Kidney epithelial cell (primary cell): ENCODE measurements around the gene CXCL1. TPM values are rescaled to one million over a fixed set of nuclear protein-coding genes. Genes with fewer than 3 reads are reported as not detected.

Experiments used
- DNase-seq: peaks from one replicate; pipeline ENCODE4 v3.0.0-alpha.2; 2010; ENCODE audit warnings: low read depth
- H3K27me3 ChIP-seq: 2 replicates; pipeline ENCODE4 v1.6.0; 2011; ENCODE audit warnings: low read length; ENCODE audit not compliant: control insufficient read depth, insufficient read depth
- H3K36me3 ChIP-seq: 2 replicates; pipeline ENCODE4 v1.5.1; 2011; ENCODE audit warnings: low read length; ENCODE audit not compliant: control insufficient read depth, insufficient read depth
- H3K4me3 ChIP-seq: 2 replicates; pipeline ENCODE4 v1.5.1; 2011; ENCODE audit warnings: low read depth, mild to moderate bottlenecking, control low read depth, low read length
- total RNA-seq: library from RNA; depleted of rRNA; stranded (reverse); fragments of >200 nt; gene quantifications from 2 replicates; pipeline ENCODE4 v1.2.3, GENCODE V29; 2015
- TF ChIP-seq, protein P1 (sequence below): IDR thresholded peaks from 2 replicates; pipeline ENCODE4 v1.5.1; 2011; ENCODE audit warnings: mild to moderate bottlenecking, moderate library complexity, low read length, control low read depth, inconsistent platforms; ENCODE audit not compliant: insufficient read depth, poor library complexity, severe bottlenecking

Gene CXCL1
- total RNA-seq, 1 donor from 2014 or later: 75.9 TPM

DNA sequence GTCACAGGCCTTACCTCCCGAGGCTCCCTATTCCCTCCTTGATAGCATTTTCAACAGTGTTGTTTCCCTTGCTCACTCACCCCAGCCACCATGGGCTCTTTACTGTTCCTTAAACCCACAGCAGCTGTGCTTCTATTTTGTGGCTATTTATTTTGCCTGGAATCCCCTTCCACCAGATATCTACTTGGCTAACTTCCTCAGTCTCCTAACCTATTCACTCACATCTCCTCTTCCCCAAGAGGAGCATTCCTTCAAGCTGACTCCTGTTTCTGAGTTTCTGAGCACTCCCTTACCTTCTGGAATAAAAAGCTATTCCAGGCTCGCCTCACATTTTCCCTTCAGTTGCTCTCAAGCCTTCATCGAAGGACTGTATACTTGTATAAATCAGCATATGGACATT lies 50.5 kb downstream of the CXCL1 start:
- TF ChIP-seq, protein P1, sequence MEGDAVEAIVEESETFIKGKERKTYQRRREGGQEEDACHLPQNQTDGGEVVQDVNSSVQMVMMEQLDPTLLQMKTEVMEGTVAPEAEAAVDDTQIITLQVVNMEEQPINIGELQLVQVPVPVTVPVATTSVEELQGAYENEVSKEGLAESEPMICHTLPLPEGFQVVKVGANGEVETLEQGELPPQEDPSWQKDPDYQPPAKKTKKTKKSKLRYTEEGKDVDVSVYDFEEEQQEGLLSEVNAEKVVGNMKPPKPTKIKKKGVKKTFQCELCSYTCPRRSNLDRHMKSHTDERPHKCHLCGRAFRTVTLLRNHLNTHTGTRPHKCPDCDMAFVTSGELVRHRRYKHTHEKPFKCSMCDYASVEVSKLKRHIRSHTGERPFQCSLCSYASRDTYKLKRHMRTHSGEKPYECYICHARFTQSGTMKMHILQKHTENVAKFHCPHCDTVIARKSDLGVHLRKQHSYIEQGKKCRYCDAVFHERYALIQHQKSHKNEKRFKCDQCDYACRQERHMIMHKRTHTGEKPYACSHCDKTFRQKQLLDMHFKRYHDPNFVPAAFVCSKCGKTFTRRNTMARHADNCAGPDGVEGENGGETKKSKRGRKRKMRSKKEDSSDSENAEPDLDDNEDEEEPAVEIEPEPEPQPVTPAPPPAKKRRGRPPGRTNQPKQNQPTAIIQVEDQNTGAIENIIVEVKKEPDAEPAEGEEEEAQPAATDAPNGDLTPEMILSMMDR: no peak
- DNase-seq: no peak
- H3K36me3 ChIP-seq: no peaks in the 10 kb centered on the region
- H3K27me3 ChIP-seq: no peaks in the 10 kb centered on the region
- H3K4me3 ChIP-seq: no peak overlapping the region

Other genes with a start within 250 kb of the CXCL1 start
- gene RASSF6, start 249.0 kb upstream of the CXCL1 start, total RNA-seq: 4.4 and 7.0 TPM in 2 replicates
- 69.1 and 76.9 TPM in 2 replicates for gene CXCL8, start 128.8 kb upstream of the CXCL1 start, total RNA-seq
- gene CXCL6, start 32.7 kb upstream of the CXCL1 start, total RNA-seq: 2.1 and 6.6 TPM in 2 replicates
- gene PF4V1, start 16.1 kb upstream of the CXCL1 start, total RNA-seq: not detected in 2 replicates
- gene PF4, start 112.6 kb downstream of the CXCL1 start, total RNA-seq: not detected in 2 replicates
- gene PPBP, start 118.8 kb downstream of the CXCL1 start, total RNA-seq: not detected in 2 replicates
- gene CXCL5, start 129.3 kb downstream of the CXCL1 start, total RNA-seq: 21.4 and 22.0 TPM in 2 replicates
- gene CXCL3, start 169.3 kb downstream of the CXCL1 start, total RNA-seq: 5.3 and 7.3 TPM in 2 replicates
- gene CXCL2, start 229.8 kb downstream of the CXCL1 start, total RNA-seq: 12.5 and 30.2 TPM in 2 replicates